ENCODE measurements around the gene SLC37A4. TPM values are rescaled to one million over a fixed set of nuclear protein-coding genes. Genes with fewer than 3 reads are reported as not detected.
"Not testable (repeated sequence)": the region's sequence is repeated elsewhere in the genome, so short reads cannot be mapped to it uniquely, and the experiment has no call there.

The SLC37A4 gene
- total RNA-seq, 1 experiment from 2014 or later = 54.5 TPM

DNA sequence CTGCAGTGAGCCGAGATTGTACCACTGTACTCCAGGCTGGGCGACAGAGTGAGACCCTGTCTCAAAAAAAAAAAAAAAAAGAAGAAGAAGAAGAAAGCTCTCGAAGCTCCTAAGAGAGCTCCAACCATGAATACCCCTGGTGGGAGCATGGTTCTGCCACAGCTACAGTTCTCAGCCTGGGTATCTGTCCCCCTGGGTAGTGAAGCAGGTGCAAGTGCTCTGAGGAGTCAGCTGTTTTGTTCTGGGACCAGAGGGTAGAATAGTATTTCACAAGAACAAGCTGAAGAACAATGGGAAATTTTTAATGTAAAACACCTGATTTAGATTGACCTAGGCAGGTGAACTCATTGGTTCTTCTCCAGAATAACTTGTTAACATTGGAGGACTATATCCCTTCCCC, 30.6 kb upstream of the SLC37A4 start:
- Mint-ChIP-seq H3K27ac (no peak overlapping the region), H3K36me3 (peaks cover 3% of the 10 kb centered on the region; the same call in 1 of the 2 replicates), H3K4me3 (no peak overlapping the region), H3K27me3 (ENCODE audit: low read depth) (no peaks in the 10 kb centered on the region), H3K9me3 (no peaks in the 10 kb centered on the region), H3K4me1 (peaks cover 9% of the 10 kb centered on the region)
- no peak for TF ChIP-seq MAX (CRISPR knock-in tag; IDR thresholded peaks at IDR 0.05)
- TF ChIP-seq HMGA2 (CRISPR knock-in tag; IDR thresholded peaks at IDR 0.05) = no peak
- no peak for TF ChIP-seq TCF7 (CRISPR knock-in tag; IDR thresholded peaks at IDR 0.05; ENCODE audit: low read depth)
- TF ChIP-seq ZNF317 (CRISPR knock-in tag; IDR thresholded peaks at IDR 0.05; ENCODE audit: borderline replicate concordance, low read depth) = no peak
- TF ChIP-seq FOXK1 (CRISPR knock-in tag; IDR thresholded peaks at IDR 0.05) = no peak
- no peak for TF ChIP-seq ZSCAN18 (CRISPR knock-in tag; IDR thresholded peaks at IDR 0.05)
- no peak for TF ChIP-seq SP1 (CRISPR knock-in tag; conservative IDR thresholded peaks at IDR 0.05)
- TF ChIP-seq, protein P1, sequence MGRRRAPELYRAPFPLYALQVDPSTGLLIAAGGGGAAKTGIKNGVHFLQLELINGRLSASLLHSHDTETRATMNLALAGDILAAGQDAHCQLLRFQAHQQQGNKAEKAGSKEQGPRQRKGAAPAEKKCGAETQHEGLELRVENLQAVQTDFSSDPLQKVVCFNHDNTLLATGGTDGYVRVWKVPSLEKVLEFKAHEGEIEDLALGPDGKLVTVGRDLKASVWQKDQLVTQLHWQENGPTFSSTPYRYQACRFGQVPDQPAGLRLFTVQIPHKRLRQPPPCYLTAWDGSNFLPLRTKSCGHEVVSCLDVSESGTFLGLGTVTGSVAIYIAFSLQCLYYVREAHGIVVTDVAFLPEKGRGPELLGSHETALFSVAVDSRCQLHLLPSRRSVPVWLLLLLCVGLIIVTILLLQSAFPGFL (CRISPR knock-in tag; IDR thresholded peaks at IDR 0.05; ENCODE audit: borderline replicate concordance) = no peak
- TF ChIP-seq, protein P2, sequence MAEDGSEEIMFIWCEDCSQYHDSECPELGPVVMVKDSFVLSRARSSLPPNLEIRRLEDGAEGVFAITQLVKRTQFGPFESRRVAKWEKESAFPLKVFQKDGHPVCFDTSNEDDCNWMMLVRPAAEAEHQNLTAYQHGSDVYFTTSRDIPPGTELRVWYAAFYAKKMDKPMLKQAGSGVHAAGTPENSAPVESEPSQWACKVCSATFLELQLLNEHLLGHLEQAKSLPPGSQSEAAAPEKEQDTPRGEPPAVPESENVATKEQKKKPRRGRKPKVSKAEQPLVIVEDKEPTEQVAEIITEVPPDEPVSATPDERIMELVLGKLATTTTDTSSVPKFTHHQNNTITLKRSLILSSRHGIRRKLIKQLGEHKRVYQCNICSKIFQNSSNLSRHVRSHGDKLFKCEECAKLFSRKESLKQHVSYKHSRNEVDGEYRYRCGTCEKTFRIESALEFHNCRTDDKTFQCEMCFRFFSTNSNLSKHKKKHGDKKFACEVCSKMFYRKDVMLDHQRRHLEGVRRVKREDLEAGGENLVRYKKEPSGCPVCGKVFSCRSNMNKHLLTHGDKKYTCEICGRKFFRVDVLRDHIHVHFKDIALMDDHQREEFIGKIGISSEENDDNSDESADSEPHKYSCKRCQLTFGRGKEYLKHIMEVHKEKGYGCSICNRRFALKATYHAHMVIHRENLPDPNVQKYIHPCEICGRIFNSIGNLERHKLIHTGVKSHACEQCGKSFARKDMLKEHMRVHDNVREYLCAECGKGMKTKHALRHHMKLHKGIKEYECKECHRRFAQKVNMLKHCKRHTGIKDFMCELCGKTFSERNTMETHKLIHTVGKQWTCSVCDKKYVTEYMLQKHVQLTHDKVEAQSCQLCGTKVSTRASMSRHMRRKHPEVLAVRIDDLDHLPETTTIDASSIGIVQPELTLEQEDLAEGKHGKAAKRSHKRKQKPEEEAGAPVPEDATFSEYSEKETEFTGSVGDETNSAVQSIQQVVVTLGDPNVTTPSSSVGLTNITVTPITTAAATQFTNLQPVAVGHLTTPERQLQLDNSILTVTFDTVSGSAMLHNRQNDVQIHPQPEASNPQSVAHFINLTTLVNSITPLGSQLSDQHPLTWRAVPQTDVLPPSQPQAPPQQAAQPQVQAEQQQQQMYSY (CRISPR knock-in tag; IDR thresholded peaks at IDR 0.05) = no peak
- no peak for TF ChIP-seq GABPB1 (CRISPR knock-in tag; IDR thresholded peaks at IDR 0.05)
- ChIA-PET CTCF (interaction anchor here (0.6 kb wide), 1 partner anchor 92 kb away, joined by 3 read pairs; no protein-coding TSS in a partner anchor), POLR2A (interaction anchor here (0.6 kb wide), 1 partner anchor 288 kb away, joined by 3 read pairs; no protein-coding TSS in a partner anchor)
- DNase-seq (ENCODE audit: low spot score) (no peak), ATAC-seq (no peak)

DNA sequence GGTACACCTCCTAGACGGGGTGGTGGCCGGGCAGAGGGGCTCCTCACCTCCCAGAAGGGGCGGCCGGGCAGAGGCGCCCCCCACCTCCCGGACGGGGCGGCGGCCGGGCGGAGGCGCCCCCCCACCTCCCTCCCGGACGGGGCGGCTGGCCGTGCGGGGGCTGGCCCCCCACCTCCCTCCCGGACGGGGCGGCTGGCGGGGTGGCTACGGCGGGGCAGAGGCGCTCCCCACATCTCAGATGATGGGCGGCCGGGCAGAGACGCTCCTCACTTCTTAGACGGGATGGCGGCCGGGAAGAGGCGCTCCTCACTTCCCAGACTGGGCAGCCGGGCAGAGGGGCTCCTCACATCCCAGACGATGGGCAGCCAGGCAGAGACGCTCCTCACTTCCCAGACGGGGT, 28.5 kb upstream of the SLC37A4 start:
- not testable (repeated sequence) for H3K9me3 Mint-ChIP-seq

DNA sequence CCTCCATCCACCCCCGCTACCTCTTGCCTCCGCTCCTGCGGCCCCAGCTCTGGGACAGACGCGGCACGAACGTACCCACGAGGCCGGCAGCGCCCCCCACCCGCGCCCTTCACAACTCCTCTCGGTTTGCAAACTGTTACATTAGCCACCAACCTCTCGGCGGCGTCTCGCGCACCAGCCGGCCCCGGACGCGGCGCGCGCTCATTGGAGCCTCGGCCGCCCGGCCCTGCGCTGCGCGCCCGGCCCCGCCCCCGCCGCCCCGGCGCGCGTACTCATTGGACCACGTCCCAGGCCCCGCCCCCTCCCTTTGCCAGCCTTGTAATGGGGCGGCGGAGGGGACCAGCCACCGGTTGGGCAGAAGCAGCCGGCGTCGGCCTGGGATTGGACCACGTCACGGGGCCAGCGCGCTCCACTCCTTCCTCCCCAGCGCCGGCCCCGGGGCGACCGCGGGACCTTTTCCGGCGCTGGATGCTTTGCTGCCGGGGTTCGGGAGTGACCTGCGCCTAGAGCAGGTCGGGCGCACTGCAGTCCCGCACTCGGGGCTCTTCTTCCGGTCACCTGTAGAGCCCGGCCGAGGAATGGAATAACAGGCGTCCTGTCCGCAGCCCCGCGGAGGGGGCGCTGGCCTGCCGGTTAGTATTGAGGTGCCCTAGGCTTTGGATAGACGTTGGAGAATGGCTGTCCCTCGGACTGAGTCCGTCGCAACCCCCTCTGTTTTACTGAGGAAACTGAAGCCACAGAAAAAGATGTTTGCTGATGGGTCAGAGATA, 26.5 kb upstream of the SLC37A4 start, which contains the start of gene HYOU1:
TSS of gene HYOU1 (minus strand) at position 206 of the 770 bp plus-strand sequence. CDS start 1,045 bp downstream, outside the sequence.
- Mint-ChIP-seq H3K4me3 (peak within 1 kb of the TSS; percentile 89), H3K9me3 (no peaks in the 10 kb centered on the region), H3K36me3 (peaks cover 40% of the 10 kb centered on the region), H3K27me3 (ENCODE audit: low read depth) (no peaks in the 10 kb centered on the region), H3K4me1 (peaks cover 17% of the 10 kb centered on the region), H3K27ac (peak within 1 kb of the TSS; percentile 96)
- peak; percentile 99 for DNase-seq (ENCODE audit: low spot score)
- peak; percentile 96 for ATAC-seq
- ChIA-PET CTCF (interaction anchor here (0.6 to 3.0 kb wide), 10 partner anchors 8 to 315 kb away, joined by 3 to 14 read pairs (median 4); partner anchors contain the start of genes CBL, CENATAC, SLC37A4 and VPS11), POLR2A (interaction anchor here (0.6 to 2.6 kb wide), 8 partner anchors 10 to 146 kb away, joined by 3 to 20 read pairs (median 6); partner anchors contain the start of genes CENATAC, DPAGT1, HMBS and VPS11)
- TF ChIP-seq OVOL2 (CRISPR knock-in tag; IDR thresholded peaks at IDR 0.05; ENCODE audit: borderline replicate concordance) (no peak), MAX (CRISPR knock-in tag; IDR thresholded peaks at IDR 0.05) (0 out of 2 replicates have a peak, but pooled peaks have one; percentile 31), ZNF219 (CRISPR knock-in tag; IDR thresholded peaks at IDR 0.05; ENCODE audit: borderline replicate concordance) (no peak), ZNF281 (CRISPR knock-in tag; IDR thresholded peaks at IDR 0.05) (no peak), ZMAT4 (CRISPR knock-in tag; IDR thresholded peaks at IDR 0.05) (peak; percentile 28; the same call in 1 of the 2 replicates), IRF2 (CRISPR knock-in tag; IDR thresholded peaks at IDR 0.05; ENCODE audit: borderline replicate concordance, low read depth) (no peak), TEAD4 (CRISPR knock-in tag; IDR thresholded peaks at IDR 0.05) (no peak)
- TF ChIP-seq, protein P3, sequence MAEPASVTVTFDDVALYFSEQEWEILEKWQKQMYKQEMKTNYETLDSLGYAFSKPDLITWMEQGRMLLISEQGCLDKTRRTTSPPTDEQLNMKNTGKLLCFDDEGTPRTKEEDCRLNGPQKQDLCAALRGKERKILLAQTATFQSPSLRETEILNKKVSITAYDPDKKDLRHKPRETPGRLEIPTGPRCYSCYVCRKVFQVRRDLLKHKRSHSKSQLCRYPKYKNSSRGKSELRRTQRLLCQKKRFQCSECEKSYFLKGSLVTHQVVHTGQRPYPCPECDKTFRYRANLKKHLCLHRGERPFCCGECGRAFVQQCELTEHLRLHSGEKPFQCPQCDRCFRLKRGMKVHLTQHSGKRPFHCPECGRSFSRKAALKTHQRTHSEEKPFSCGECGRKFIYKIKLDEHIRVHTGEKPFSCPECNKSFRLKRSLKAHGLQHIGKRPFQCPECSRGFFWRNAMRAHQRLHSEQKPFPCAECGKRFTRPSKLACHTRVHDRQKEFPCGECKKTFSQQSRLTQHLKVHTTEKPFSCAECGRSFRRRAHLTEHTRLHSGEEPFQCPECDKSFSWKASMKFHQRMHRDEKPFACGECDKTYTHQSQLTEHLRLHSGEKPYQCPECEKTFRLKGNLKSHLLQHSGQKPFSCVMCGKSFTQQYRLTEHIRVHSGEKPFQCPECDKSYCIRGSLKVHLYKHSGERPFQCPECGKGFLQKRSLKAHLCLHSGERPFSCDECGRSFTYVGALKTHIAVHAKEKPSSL (CRISPR knock-in tag; conservative IDR thresholded peaks at IDR 0.05) = no peak

More for the DNA sequence above, 28.5 kb upstream of the SLC37A4 start:
- H3K4me3 Mint-ChIP-seq; H3K27ac Mint-ChIP-seq; CTCF ChIA-PET; DNase-seq (ENCODE audit: low spot score); POLR2A ChIA-PET; H3K27me3 Mint-ChIP-seq (ENCODE audit: low read depth); ATAC-seq: not testable (repeated sequence)
- Mint-ChIP-seq H3K4me1 (peaks cover 17% of the 10 kb centered on the region), H3K36me3 (peaks cover 21% of the 10 kb centered on the region)
